ENCODE measurements around the gene FHOD3. TPM values are rescaled to one million over a fixed set of nuclear protein-coding genes. Genes with fewer than 3 reads are reported as not detected.

The FHOD3 gene
- total and polyA plus RNA-seq, 3 experiments from 2014 or later: not detected

DNA sequence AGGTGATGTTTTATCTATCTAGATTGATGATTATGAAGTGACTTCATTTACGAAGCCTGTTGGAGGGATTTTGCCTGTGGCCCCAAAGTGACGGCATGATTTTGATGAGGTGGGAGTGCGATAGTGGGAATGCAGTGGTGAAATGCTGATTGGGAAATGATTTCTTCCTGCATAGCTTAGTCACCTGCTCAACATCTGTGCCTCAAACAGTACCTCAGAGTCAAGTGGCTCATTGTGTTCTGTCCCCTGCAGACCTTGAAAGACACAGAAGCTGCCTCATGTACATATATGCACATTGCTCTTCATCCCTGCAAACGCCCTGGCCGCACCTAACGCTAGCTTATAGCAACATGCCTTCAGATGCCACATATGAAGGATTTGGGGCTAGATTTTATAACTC is 330.1 kb downstream of the FHOD3 start:
- Histone ChIP-seq H3K27ac (ENCODE audit: low read depth, low read length) (no peak overlapping the region), H3K36me3 (ENCODE audit: insufficient read depth, low read length) (no peaks in the 10 kb centered on the region), H3K9me3 (ENCODE audit: low read length) (no peaks in the 10 kb centered on the region), H3K27me3 (ENCODE audit: insufficient read depth, low read length, poor library complexity, severe bottlenecking) (no peaks in the 10 kb centered on the region), H3K4me3 (ENCODE audit: low read length) (no peak overlapping the region), H3K4me1 (ENCODE audit: insufficient read depth, low read length) (no peaks in the 10 kb centered on the region)
- H3K36me3 Mint-ChIP-seq: no peaks in the 10 kb centered on the region
- POLR2A ChIA-PET: no interaction called here
- H3K9me3 Mint-ChIP-seq: peaks cover 0 to 2% (median 0%) of the 10 kb centered on the region in 5 donors
- H3K27me3 Mint-ChIP-seq: peaks cover 0 to 7% of the 10 kb centered on the region in 2 donors
- H3K4me3 Mint-ChIP-seq: no peak overlapping the region
- H3K27ac Mint-ChIP-seq: no peak overlapping the region
- DNase-seq: no peak
- CTCF ChIA-PET: no interaction called here
- no peaks in the 10 kb centered on the region for H3K4me1 Mint-ChIP-seq

DNA sequence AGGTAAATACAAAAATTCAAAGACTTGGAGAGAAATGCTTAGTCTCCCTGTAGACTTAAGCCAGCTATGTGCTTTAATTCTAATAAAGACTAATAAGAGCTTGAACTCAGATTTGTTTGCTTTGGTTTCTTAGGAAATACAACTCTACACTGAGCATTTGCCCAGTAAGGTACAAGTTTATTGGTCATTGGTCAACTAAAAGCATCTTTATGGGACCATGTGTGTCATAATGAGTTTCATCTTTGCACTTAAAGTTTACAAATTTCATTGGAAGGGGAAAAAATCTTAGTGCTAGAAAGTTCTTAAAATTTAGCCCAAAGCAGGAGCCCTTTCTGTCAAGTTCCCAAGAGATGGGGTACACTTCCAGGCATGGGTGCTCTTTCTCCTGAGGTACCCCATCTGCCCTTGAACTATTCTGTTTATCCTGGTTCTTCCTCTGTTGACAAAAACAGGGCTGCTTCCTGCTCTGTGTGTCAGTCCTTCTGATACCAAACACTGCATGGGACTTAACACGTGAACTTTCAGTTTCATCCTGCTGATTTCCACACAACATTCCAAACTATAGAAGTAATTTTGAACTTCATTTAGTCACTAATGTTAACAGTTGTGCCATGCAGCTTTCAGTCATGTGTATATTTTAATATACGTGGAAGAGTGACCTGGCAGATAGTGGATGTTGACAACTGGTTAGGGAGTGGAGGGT is 331.1 kb downstream of the FHOD3 start:
- Mint-ChIP-seq H3K36me3 (no peaks in the 10 kb centered on the region), H3K27me3 (peaks cover 0 to 4% of the 10 kb centered on the region in 2 donors), H3K4me3 (no peak overlapping the region), H3K27ac (no peak overlapping the region), H3K4me1 (no peaks in the 10 kb centered on the region), H3K9me3 (peaks cover 0 to 2% (median 0%) of the 10 kb centered on the region in 5 donors)
- H3K4me3 ChIP-seq (ENCODE audit: low read length): no peak overlapping the region
- H3K36me3 ChIP-seq (ENCODE audit: insufficient read depth, low read length): no peaks in the 10 kb centered on the region
- ChIA-PET POLR2A (no interaction called here), CTCF (no interaction called here)
- H3K27me3 ChIP-seq (ENCODE audit: insufficient read depth, low read length, poor library complexity, severe bottlenecking): no peaks in the 10 kb centered on the region
- H3K9me3 ChIP-seq (ENCODE audit: low read length): no peaks in the 10 kb centered on the region
- H3K27ac ChIP-seq (ENCODE audit: low read depth, low read length): no peak overlapping the region
- DNase-seq: no peak
- H3K4me1 ChIP-seq (ENCODE audit: insufficient read depth, low read length): no peaks in the 10 kb centered on the region

GRCh38 chr18:36629138-36629530 is 331.6 kb downstream of the FHOD3 start:
- no peak overlapping the region for H3K27ac Mint-ChIP-seq
- peaks cover 0 to 7% of the 10 kb centered on the region in 2 donors for H3K27me3 Mint-ChIP-seq
- Histone ChIP-seq H3K4me1 (ENCODE audit: insufficient read depth, low read length) (no peaks in the 10 kb centered on the region), H3K27me3 (ENCODE audit: insufficient read depth, low read length, poor library complexity, severe bottlenecking) (no peaks in the 10 kb centered on the region), H3K36me3 (ENCODE audit: insufficient read depth, low read length) (no peaks in the 10 kb centered on the region), H3K4me3 (ENCODE audit: low read length) (no peak overlapping the region), H3K27ac (ENCODE audit: low read depth, low read length) (no peak overlapping the region), H3K9me3 (ENCODE audit: low read length) (no peaks in the 10 kb centered on the region)
- H3K4me1 Mint-ChIP-seq: no peaks in the 10 kb centered on the region
- no peaks in the 10 kb centered on the region for H3K36me3 Mint-ChIP-seq
- H3K9me3 Mint-ChIP-seq: peaks cover 0 to 2% (median 0%) of the 10 kb centered on the region in 5 donors
- CTCF ChIA-PET: no interaction called here
- DNase-seq: no peak
- no peak overlapping the region for H3K4me3 Mint-ChIP-seq
- POLR2A ChIA-PET: no interaction called here

GRCh38 chr18:36629836-36630235 is 332.3 kb downstream of the FHOD3 start:
- Mint-ChIP-seq H3K4me3 (no peak overlapping the region), H3K27me3 (peaks cover 4% of the 10 kb centered on the region in 2 donors), H3K27ac (no peak overlapping the region), H3K36me3 (no peaks in the 10 kb centered on the region), H3K9me3 (peaks cover 0 to 2% (median 0%) of the 10 kb centered on the region in 5 donors), H3K4me1 (no peaks in the 10 kb centered on the region)
- DNase-seq: no peak
- Histone ChIP-seq H3K36me3 (ENCODE audit: insufficient read depth, low read length) (no peaks in the 10 kb centered on the region), H3K9me3 (ENCODE audit: low read length) (no peaks in the 10 kb centered on the region), H3K27me3 (ENCODE audit: insufficient read depth, low read length, poor library complexity, severe bottlenecking) (no peaks in the 10 kb centered on the region), H3K27ac (ENCODE audit: low read depth, low read length) (no peak overlapping the region), H3K4me3 (ENCODE audit: low read length) (no peak overlapping the region), H3K4me1 (ENCODE audit: insufficient read depth, low read length) (no peaks in the 10 kb centered on the region)
- ChIA-PET CTCF (no interaction called here), POLR2A (no interaction called here)

DNA sequence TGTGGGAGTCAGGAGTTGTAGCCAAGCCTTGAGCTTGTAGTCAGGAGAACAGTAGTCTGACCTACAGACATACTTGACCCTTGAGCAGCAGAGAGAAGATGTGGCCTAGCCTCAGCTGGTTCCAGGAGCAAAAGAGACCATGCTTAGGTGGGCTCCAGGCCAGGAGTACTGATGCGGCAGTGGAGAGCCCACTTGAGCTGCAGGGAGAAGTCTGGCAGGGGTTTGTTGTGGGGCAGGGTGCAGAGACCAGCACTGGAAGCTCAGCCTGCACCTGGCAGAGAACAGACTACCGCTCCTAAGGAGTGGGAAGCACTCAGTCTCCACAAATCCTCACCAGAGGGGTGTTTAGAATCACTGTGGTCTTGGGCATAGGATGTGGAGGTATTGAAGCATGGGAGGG is 333.4 kb downstream of the FHOD3 start:
- Histone ChIP-seq H3K36me3 (ENCODE audit: insufficient read depth, low read length) (no peaks in the 10 kb centered on the region), H3K4me3 (ENCODE audit: low read length) (no peak overlapping the region), H3K27me3 (ENCODE audit: insufficient read depth, low read length, poor library complexity, severe bottlenecking) (no peaks in the 10 kb centered on the region), H3K4me1 (ENCODE audit: insufficient read depth, low read length) (no peaks in the 10 kb centered on the region), H3K9me3 (ENCODE audit: low read length) (no peaks in the 10 kb centered on the region), H3K27ac (ENCODE audit: low read depth, low read length) (no peak overlapping the region)
- Mint-ChIP-seq H3K9me3 (peaks cover 0 to 2% (median 0%) of the 10 kb centered on the region in 5 donors), H3K27me3 (peaks cover 4 to 5% of the 10 kb centered on the region in 2 donors), H3K27ac (peak overlapping the region in 1 of 8 donors; percentile 51), H3K4me1 (no peaks in the 10 kb centered on the region), H3K4me3 (no peak overlapping the region), H3K36me3 (no peaks in the 10 kb centered on the region)
- ChIA-PET CTCF (no interaction called here), POLR2A (no interaction called here)
- no peak for DNase-seq

DNA sequence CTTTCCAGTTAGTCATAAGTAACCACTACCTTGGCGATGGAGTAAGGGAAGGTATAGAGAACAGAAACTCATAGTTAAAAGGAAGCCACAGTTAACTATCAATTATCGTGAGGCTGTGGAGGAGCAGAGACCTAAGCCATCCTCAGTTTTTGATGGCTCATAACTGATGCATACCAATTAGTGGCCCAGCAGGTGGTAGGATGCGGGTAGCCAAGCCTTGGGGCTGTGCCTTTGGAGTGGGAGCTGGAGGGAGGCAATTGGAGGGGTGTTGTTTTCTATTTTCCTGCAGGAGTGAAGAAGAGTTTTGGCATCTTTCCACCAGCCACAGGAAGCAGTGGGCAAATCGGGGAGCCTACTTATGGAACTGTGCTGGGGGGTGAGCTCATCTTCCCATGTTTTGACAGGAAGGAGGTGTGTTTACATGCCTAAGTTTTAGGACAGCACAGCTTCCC is 336.5 kb downstream of the FHOD3 start:
- ChIA-PET POLR2A (no interaction called here), CTCF (no interaction called here)
- Histone ChIP-seq H3K9me3 (ENCODE audit: low read length) (no peaks in the 10 kb centered on the region), H3K27me3 (ENCODE audit: insufficient read depth, low read length, poor library complexity, severe bottlenecking) (no peaks in the 10 kb centered on the region), H3K4me1 (ENCODE audit: insufficient read depth, low read length) (no peaks in the 10 kb centered on the region), H3K27ac (ENCODE audit: low read depth, low read length) (no peak overlapping the region), H3K4me3 (ENCODE audit: low read length) (no peak overlapping the region), H3K36me3 (ENCODE audit: insufficient read depth, low read length) (no peaks in the 10 kb centered on the region)
- no peaks in the 10 kb centered on the region for H3K9me3 Mint-ChIP-seq
- H3K27me3 Mint-ChIP-seq: peaks cover 4 to 5% of the 10 kb centered on the region in 2 donors
- H3K4me1 Mint-ChIP-seq: no peaks in the 10 kb centered on the region
- H3K4me3 Mint-ChIP-seq: no peak overlapping the region
- H3K36me3 Mint-ChIP-seq: no peaks in the 10 kb centered on the region
- no peak overlapping the region for H3K27ac Mint-ChIP-seq
- DNase-seq: no peak

DNA sequence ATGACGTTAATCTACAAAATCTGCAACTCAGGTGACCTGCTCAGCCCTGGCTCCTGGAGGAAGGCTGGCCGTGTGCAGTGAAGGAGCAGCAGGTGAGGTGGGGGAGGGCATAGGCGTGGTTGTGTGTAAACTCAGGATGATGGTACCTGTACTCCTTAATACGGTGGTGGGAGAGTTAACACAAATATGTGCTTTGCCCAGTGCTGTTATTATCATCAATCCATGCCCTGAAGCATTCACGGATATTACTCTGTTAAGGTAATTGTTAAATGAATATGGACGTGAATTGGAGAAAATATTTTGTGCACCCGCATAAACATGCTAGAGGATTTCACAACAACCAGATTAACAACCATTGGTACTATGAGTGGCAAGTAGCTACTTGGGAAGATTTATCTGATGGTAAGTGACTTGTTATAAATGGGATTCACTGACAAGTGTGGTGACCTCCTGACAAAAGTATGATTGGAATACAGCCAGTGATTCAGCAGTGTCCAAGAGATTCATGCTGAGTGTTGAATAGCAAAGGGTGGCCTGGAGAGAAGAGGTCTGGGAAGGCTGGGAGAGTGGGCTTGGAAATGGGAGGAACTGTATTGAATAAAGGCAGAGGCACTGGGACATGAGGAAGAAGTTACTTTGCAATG is 337.2 kb downstream of the FHOD3 start:
- no peak for DNase-seq

DNA sequence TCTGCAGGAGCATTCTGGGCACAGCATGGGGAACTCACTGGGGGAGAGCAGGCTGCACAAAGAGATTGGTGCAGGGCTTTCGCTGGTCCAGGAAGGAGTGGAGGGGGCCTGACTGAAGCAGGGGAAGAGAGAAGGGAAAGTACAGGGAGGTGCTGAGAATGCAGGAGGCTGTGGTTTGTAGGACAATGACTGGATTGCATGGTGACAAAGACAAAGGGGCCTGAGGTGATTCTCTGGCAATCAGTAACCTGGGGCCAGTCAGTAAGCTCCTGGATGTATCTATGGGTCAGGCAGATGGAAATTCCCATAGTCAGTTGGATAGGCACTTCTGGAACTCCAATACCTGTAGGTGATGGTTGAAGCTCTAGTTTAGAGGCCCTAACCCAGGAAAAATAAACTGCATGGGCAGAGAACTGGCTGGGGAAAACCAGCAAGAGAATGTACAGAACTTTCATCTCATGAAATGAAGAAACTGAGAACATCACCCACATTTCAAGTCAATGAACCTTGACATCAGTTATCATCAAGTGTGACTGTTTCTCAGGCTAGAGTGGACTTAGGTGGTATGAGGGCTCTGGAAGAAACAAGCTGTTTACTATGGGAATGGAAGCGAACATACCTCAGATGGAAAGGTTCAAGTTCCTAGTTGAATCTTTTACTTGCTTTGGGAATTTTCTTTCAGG is 338.0 kb downstream of the FHOD3 start:
- Mint-ChIP-seq H3K36me3 (no peaks in the 10 kb centered on the region), H3K27me3 (peaks cover 4 to 5% of the 10 kb centered on the region in 2 donors), H3K4me3 (no peak overlapping the region), H3K9me3 (no peaks in the 10 kb centered on the region), H3K4me1 (no peaks in the 10 kb centered on the region), H3K27ac (no peak overlapping the region)
- no peaks in the 10 kb centered on the region for H3K36me3 ChIP-seq (ENCODE audit: insufficient read depth, low read length)
- ChIA-PET POLR2A (no interaction called here), CTCF (no interaction called here)
- H3K27ac ChIP-seq (ENCODE audit: low read depth, low read length): no peak overlapping the region
- no peak overlapping the region for H3K4me3 ChIP-seq (ENCODE audit: low read length)
- no peaks in the 10 kb centered on the region for H3K4me1 ChIP-seq (ENCODE audit: insufficient read depth, low read length)
- H3K27me3 ChIP-seq (ENCODE audit: insufficient read depth, low read length, poor library complexity, severe bottlenecking): no peaks in the 10 kb centered on the region
- DNase-seq: no peak
- H3K9me3 ChIP-seq (ENCODE audit: low read length): no peaks in the 10 kb centered on the region

More for the DNA sequence above, 337.2 kb downstream of the FHOD3 start:
- no peak overlapping the region for H3K27ac ChIP-seq (ENCODE audit: low read depth, low read length)
- H3K4me3 ChIP-seq (ENCODE audit: low read length): no peak overlapping the region
- H3K36me3 Mint-ChIP-seq: no peaks in the 10 kb centered on the region
- ChIA-PET CTCF (no interaction called here), POLR2A (no interaction called here)
- H3K4me1 Mint-ChIP-seq: no peaks in the 10 kb centered on the region
- H3K4me1 ChIP-seq (ENCODE audit: insufficient read depth, low read length): no peaks in the 10 kb centered on the region
- no peaks in the 10 kb centered on the region for H3K9me3 ChIP-seq (ENCODE audit: low read length)
- H3K9me3 Mint-ChIP-seq: no peaks in the 10 kb centered on the region
- H3K27me3 Mint-ChIP-seq: peaks cover 4 to 5% of the 10 kb centered on the region in 2 donors
- no peaks in the 10 kb centered on the region for H3K27me3 ChIP-seq (ENCODE audit: insufficient read depth, low read length, poor library complexity, severe bottlenecking)
- H3K27ac Mint-ChIP-seq: no peak overlapping the region
- no peaks in the 10 kb centered on the region for H3K36me3 ChIP-seq (ENCODE audit: insufficient read depth, low read length)
- no peak overlapping the region for H3K4me3 Mint-ChIP-seq
